ENCODE results near the gene TUBA3D.
A peak's percentile ranks its signal among the peaks of the same experiment; 100 is the strongest.
"Not testable (repeated sequence)": the region's sequence is repeated elsewhere in the genome, so short reads cannot be mapped to it uniquely, and the experiment has no call there.

TUBA3D gene

GRCh38 chr2:131482506-131483155, 6.7 kb downstream of the TUBA3D start:
- H3K27ac ChIP-seq; DNase-seq (ENCODE audit: low read depth, low spot score): not testable (repeated sequence)

- not testable (repeated sequence) for H3K27ac ChIP-seq; DNase-seq (ENCODE audit: low read depth, low spot score)
Measured at GRCh38 chr2:131483981-131484820, 8.3 kb downstream of the TUBA3D start.

- DNase-seq (ENCODE audit: low read depth, low spot score); H3K27ac ChIP-seq: not testable (repeated sequence)
Measured at GRCh38 chr2:131484906-131485460, 9.1 kb downstream of the TUBA3D start.

GRCh38 chr2:131486201-131486902, 10.4 kb downstream of the TUBA3D start:
- not testable (repeated sequence) for DNase-seq (ENCODE audit: low read depth, low spot score); H3K27ac ChIP-seq

GRCh38 chr2:131488306-131489205, 12.6 kb downstream of the TUBA3D start:
- no peak overlapping the region for H3K27ac ChIP-seq
- DNase-seq (ENCODE audit: low read depth, low spot score): no peak

GRCh38 chr2:131490616-131491468, 14.9 kb downstream of the TUBA3D start:
- DNase-seq (ENCODE audit: low read depth, low spot score): not testable (repeated sequence)
- peak overlapping the region; percentile 67 for H3K27ac ChIP-seq

- DNase-seq (ENCODE audit: low read depth, low spot score): not testable (repeated sequence)
- H3K27ac ChIP-seq: peak overlapping the region; percentile 67
Measured at GRCh38 chr2:131491469-131491836, 15.5 kb downstream of the TUBA3D start.

GRCh38 chr2:131492015-131492417, 16.1 kb downstream of the TUBA3D start, which contains the start of gene MZT2A:
MZT2A (minus strand) TSS chr2:131492397; CDS start chr2:131492376, 21 bp downstream.
- not testable (repeated sequence) for DNase-seq (ENCODE audit: low read depth, low spot score)
- peak within 1 kb of the TSS; percentile 67 for H3K27ac ChIP-seq

- peak overlapping the region; percentile 67 for H3K27ac ChIP-seq
- peak; percentile 88 for DNase-seq (ENCODE audit: low read depth, low spot score)
Measured at GRCh38 chr2:131492418-131493198, 16.7 kb downstream of the TUBA3D start.

GRCh38 chr2:131493199-131493968, 17.5 kb downstream of the TUBA3D start:
- no peak for DNase-seq (ENCODE audit: low read depth, low spot score)
- peak overlapping the region; percentile 67 for H3K27ac ChIP-seq

- DNase-seq (ENCODE audit: low read depth, low spot score); H3K27ac ChIP-seq: not testable (repeated sequence)
Measured at GRCh38 chr2:131495506-131495905, 19.6 kb downstream of the TUBA3D start.

GRCh38 chr2:131498321-131498973, 22.5 kb downstream of the TUBA3D start:
- not testable (repeated sequence) for H3K27ac ChIP-seq; DNase-seq (ENCODE audit: low read depth, low spot score)

GRCh38 chr2:131503587-131503986, 27.7 kb downstream of the TUBA3D start:
- DNase-seq (ENCODE audit: low read depth, low spot score); H3K27ac ChIP-seq: not testable (repeated sequence)

GRCh38 chr2:131504082-131504750, 28.3 kb downstream of the TUBA3D start:
- H3K27ac ChIP-seq; DNase-seq (ENCODE audit: low read depth, low spot score): not testable (repeated sequence)

- no peak for DNase-seq (ENCODE audit: low read depth, low spot score)
- H3K27ac ChIP-seq: no peak overlapping the region
Measured at GRCh38 chr2:131509615-131510014, 33.7 kb downstream of the TUBA3D start.
